IMR-90 (cell line): ENCODE measurements around the gene AK2. TPM values are rescaled to one million over a fixed set of nuclear protein-coding genes. Genes with fewer than 3 reads are reported as not detected.

ENCODE experiments used
- ATAC-seq: fragments of 200-7000 bp; cut with Tn5 transposase; 2 replicates; pipeline ENCODE4 v1.9.1; 2020; ENCODE audit warnings: low read depth, mild to moderate bottlenecking, moderate library complexity
- BruUV-seq: library from RNA; stranded (reverse); fragments of 400-500 nt; replicated peaks from 2 replicates; lab custom pipeline; 2021; lab: Mats Ljungman, UMichigan
- CTCF ChIA-PET: fragments of 300-600 bp; formaldehyde crosslinking; extraction: SDS; loops from one replicate; lab custom pipeline; 2021; ENCODE audit warnings: antibody characterized with exemption; lab: Yijun Ruan, JAX
- POLR2A ChIA-PET: fragments of 300-600 bp; sonication (Branson Sonifier 250); formaldehyde crosslinking; loops from one replicate; lab custom pipeline; 2022; ENCODE audit warnings: antibody characterized with exemption; ENCODE audit not compliant: unreplicated experiment; lab: Charles Lee
- DNase-seq: peaks from one replicate; pipeline ENCODE4 v3.0.0; 2013
- H2AFZ ChIP-seq: replicated peaks from 2 replicates; pipeline ENCODE3; 2013; ENCODE audit warnings: low read length, mild to moderate bottlenecking; ENCODE audit not compliant: poor library complexity
- H2AK5ac ChIP-seq: 2 replicates; pipeline ENCODE4 v1.6.1; 2013; ENCODE audit warnings: low read depth, low read length, inconsistent platforms
- H2AK9ac ChIP-seq: replicated peaks from 2 replicates; pipeline ENCODE3; 2013; ENCODE audit warnings: mild to moderate bottlenecking, low read depth, low read length, moderate library complexity; ENCODE audit not compliant: poor library complexity
- H2BK120ac ChIP-seq: 2 replicates; pipeline ENCODE4 v1.6.1; 2013; ENCODE audit warnings: low read depth, low read length, inconsistent platforms
- H2BK15ac ChIP-seq: 3 replicates; pipeline ENCODE4 v1.6.1; 2013; ENCODE audit warnings: low read depth, low read length, inconsistent platforms
- H2BK20ac ChIP-seq: 2 replicates; pipeline ENCODE4 v1.6.1; 2013; ENCODE audit warnings: low read depth, mild to moderate bottlenecking, inconsistent platforms, low read length, moderate library complexity
- H2BK5ac ChIP-seq: 2 replicates; pipeline ENCODE4 v1.6.1; 2013; ENCODE audit warnings: mild to moderate bottlenecking, low read depth, low read length, inconsistent platforms; ENCODE audit not compliant: poor library complexity, severe bottlenecking
- H3K14ac ChIP-seq: replicated peaks from 2 replicates; pipeline ENCODE4 v1.6.1; 2013; ENCODE audit warnings: low read depth, low read length, inconsistent platforms
- H3K18ac ChIP-seq: 2 replicates; pipeline ENCODE4 v1.6.1; 2013; ENCODE audit warnings: low read depth, low read length, control low read depth
- H3K23ac ChIP-seq: 2 replicates; pipeline ENCODE4 v1.6.1; 2013; ENCODE audit warnings: low read depth, low read length, inconsistent platforms
- H3K27ac ChIP-seq: 2 replicates; pipeline ENCODE4 v1.5.1; 2013; ENCODE audit warnings: mild to moderate bottlenecking, control low read depth, low read length; ENCODE audit not compliant: insufficient read depth
- H3K27me3 ChIP-seq: 2 replicates; pipeline ENCODE4 v1.6.1; 2013; ENCODE audit warnings: low read length; ENCODE audit not compliant: control insufficient read depth, insufficient read depth
- H3K36me3 ChIP-seq: 2 replicates; pipeline ENCODE4 v1.6.1; 2013; ENCODE audit warnings: low read length, mixed read lengths; ENCODE audit not compliant: control insufficient read depth, insufficient read depth
- H3K4ac ChIP-seq: 2 replicates; pipeline ENCODE4 v1.6.1; 2013; ENCODE audit warnings: low read depth, low read length, inconsistent platforms
- H3K4me1 ChIP-seq: 2 replicates; pipeline ENCODE4 v1.6.1; 2013; ENCODE audit warnings: low read length, mixed read lengths; ENCODE audit not compliant: control insufficient read depth, insufficient read depth
- H3K4me2 ChIP-seq: 2 replicates; pipeline ENCODE4 v1.6.1; 2013; ENCODE audit warnings: low read depth, mild to moderate bottlenecking, control low read depth, low read length, moderate library complexity
- H3K4me3 ChIP-seq: 2 replicates; pipeline ENCODE4 v1.5.1; 2013; ENCODE audit warnings: low read depth, mild to moderate bottlenecking, control low read depth, low read length, moderate library complexity; ENCODE audit not compliant: insufficient read depth
- H3K56ac ChIP-seq: 2 replicates; pipeline ENCODE4 v1.6.1; 2013; ENCODE audit warnings: low read length, inconsistent platforms; ENCODE audit not compliant: insufficient read depth; ENCODE audit errors: extremely low read depth
- H3K79me1 ChIP-seq, 2 experiments: 2 replicates each; pipeline ENCODE4 v1.6.1; 2013; ENCODE audit warnings: low read length in 2 of 2, inconsistent platforms in 1 of 2, low read depth in 1 of 2
- H3K9ac ChIP-seq: 2 replicates; pipeline ENCODE4 v1.6.1; 2013; ENCODE audit warnings: low read depth, low read length, control low read depth
- H3K9me1 ChIP-seq: 2 replicates; pipeline ENCODE4 v1.6.1; 2013; ENCODE audit warnings: low read length, inconsistent platforms; ENCODE audit not compliant: insufficient read depth
- H3K9me3 ChIP-seq: 2 replicates; pipeline ENCODE4 v1.6.1; 2013; ENCODE audit warnings: low read length; ENCODE audit not compliant: control insufficient read depth, insufficient read depth
- H4K20me1 ChIP-seq: 2 replicates; pipeline ENCODE4 v1.6.1; 2013; ENCODE audit warnings: low read length, inconsistent platforms; ENCODE audit not compliant: insufficient read depth
- H4K5ac ChIP-seq: 2 replicates; pipeline ENCODE4 v1.6.1; 2013; ENCODE audit warnings: mild to moderate bottlenecking, low read depth, low read length, control low read depth
- H4K8ac ChIP-seq, 2 experiments: 2 replicates each; pipeline ENCODE4 v1.6.1; 2013; ENCODE audit warnings: low read depth in 2 of 2, low read length in 2 of 2, control low read depth in 1 of 2, inconsistent platforms in 1 of 2
- H4K91ac ChIP-seq: 2 replicates; pipeline ENCODE4 v1.6.1; 2013; ENCODE audit warnings: low read depth, low read length, inconsistent platforms; ENCODE audit not compliant: insufficient read depth
- POLR2A ChIP-seq: IDR thresholded peaks from 2 replicates; pipeline ENCODE4 v1.6.1; 2012; ENCODE audit warnings: mild to moderate bottlenecking, low read depth, low read length
- RAD21 ChIP-seq: IDR thresholded peaks from 2 replicates; pipeline ENCODE4 v1.6.1; 2012; ENCODE audit warnings: low read length, improper control_type of control experiment
- SMC3 ChIP-seq: fragments of 150-350 bp; IDR thresholded peaks from 2 replicates; pipeline ENCODE4 v1.6.1; 2016; ENCODE audit warnings: low read depth, mild to moderate bottlenecking, antibody characterized with exemption, low read length, moderate library complexity
- WGBS, 2 experiments: methylation state at CpG; one replicate each; pipeline versions ENCODE4 v1.1.5 to v1.1.7; 2013; ENCODE audit warnings: missing lambda C conversion rate in 2 of 2; ENCODE audit not compliant: insufficient read length in 1 of 2; ENCODE audit errors: extremely low coverage in 2 of 2; 5-methylcytosine and 5-hydroxymethylcytosine counted together
- dilution Hi-C: fragments of 300-500 bp; cut with HindIII; formaldehyde crosslinking; loops from one replicate; pipeline ENCODE4 v1.14.3; 2018; ENCODE audit warnings: low sequenced_read_pairs; ENCODE audit not compliant: unreplicated experiment
- in situ Hi-C: fragments of 300-500 bp; cut with MboI; formaldehyde crosslinking; loops from 3 replicates; pipeline ENCODE4 v1.14.3; 2019; ENCODE audit warnings: low sequenced_read_pairs, inconsistent platforms, mixed read lengths
- intact Hi-C: fragments of 100-400 bp; cut with micrococcal nuclease; formaldehyde crosslinking; loops from 2 replicates; pipeline ENCODE4 v1.10.0; 2022
- polyA plus RNA-seq, 3 experiments: library from polyadenylated mRNA; depleted of rRNA; stranded (reverse); fragments of >200 nt; gene quantifications; 2 replicates each; pipeline ENCODE4 v1.2.3, GENCODE V29; 2012; ENCODE audit warnings: low replicate concordance in 1 of 3
- total RNA-seq: library from RNA; depleted of rRNA; stranded (reverse); fragments of >200 nt; gene quantifications from 2 replicates; pipeline ENCODE4 v1.2.3, GENCODE V29; 2012
- TF ChIP-seq, protein P1 (sequence below): conservative IDR thresholded peaks from 2 replicates; pipeline ENCODE4 v1.5.1; 2012; ENCODE audit warnings: mild to moderate bottlenecking, low read depth, low read length, improper control_type of control experiment

The AK2 gene
- total and polyA plus RNA-seq, 2 of the 4 experiments (the other 2 are of a cell fraction): 118 to 203 TPM

DNA sequence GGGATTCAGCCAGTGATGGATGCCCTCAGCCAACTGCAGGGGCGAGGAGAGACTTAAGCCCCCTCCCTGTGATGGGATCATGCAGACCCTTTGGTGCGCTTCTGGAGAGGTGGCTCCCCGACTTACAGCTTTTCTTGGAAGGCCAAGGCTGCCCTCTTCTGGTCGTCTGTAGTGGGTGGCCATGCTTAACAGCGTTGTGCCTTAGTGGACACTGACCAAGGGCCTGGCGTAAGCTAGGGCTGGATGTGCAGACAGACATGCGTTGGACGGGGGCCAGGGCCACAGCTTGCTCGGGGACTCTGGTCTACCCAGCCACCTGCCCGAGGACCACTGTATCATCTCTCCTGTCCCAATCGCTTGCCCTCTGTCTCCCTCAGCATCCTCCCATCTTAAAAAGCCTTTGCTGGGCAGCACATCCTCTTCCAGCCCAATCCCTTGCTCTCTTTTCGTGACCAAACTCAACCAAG lies 49.7 kb upstream of the AK2 start:
- ChIA-PET CTCF (interaction anchor here (0.6 to 2.2 kb wide), 10 partner anchors 8 to 568 kb away, joined by 3 to 5 read pairs (median 4); partner anchors contain the start of gene ZSCAN20), POLR2A (no interaction called here)
- Histone ChIP-seq H3K4me2 (no peak overlapping the region), H2BK15ac (no peak overlapping the region; the same call in 2 of the 3 replicates), H4K8ac (peak overlapping the region in 1 of 2 experiments; percentile 42; a peak in 1 of 4 replicates), H3K9ac (no peak overlapping the region), H3K14ac (no peak overlapping the region), H2AK9ac (peak overlapping the region; percentile 18), H3K4ac (no peak overlapping the region), H3K4me3 (no peak overlapping the region), H3K23ac (no peak overlapping the region), H3K18ac (no peak overlapping the region), H2AK5ac (peak overlapping the region; percentile 54; the same call in 1 of the 2 replicates), H3K4me1 (peaks cover 2% of the 10 kb centered on the region), H4K20me1 (0 out of 2 replicates have a peak, but pooled peaks cover 3% of the 10 kb centered on the region), H3K27ac (no peak overlapping the region), H2BK20ac (no peak overlapping the region), H2BK5ac (no peak overlapping the region), H3K36me3 (peaks cover 2% of the 10 kb centered on the region; the same call in 1 of the 2 replicates), H2BK120ac (no peak overlapping the region), H3K56ac (no peak overlapping the region), H3K9me3 (no peaks in the 10 kb centered on the region), H3K27me3 (no peaks in the 10 kb centered on the region), H3K79me1 (peaks cover 5 to 30% of the 10 kb centered on the region in 2 experiments; a peak in 3 of 4 replicates), H4K91ac (no peak overlapping the region), H2AFZ (peak overlapping the region; percentile 11), H4K5ac (no peak overlapping the region), H3K9me1 (no peaks in the 10 kb centered on the region)
- intact Hi-C loops: loop anchor here (1.0 to 10.0 kb wide), 5 partner anchors 153 to 639 kb away; partner anchors contain the start of gene HPCA
- dilution Hi-C loops: no loop called here
- no TSS peak for BruUV-seq
- 37% methylated on average over 9 of the region's 12 CpGs; no CpG with 5 or more reads in 1 of the 2 experiments for WGBS, 2 experiments
- DNase-seq (peak; percentile 78), ATAC-seq (peak; percentile 87)
- TF ChIP-seq SMC3 (peak; percentile 71), RAD21 (peak; percentile 82), POLR2A (no peak)
- TF ChIP-seq, protein P1, sequence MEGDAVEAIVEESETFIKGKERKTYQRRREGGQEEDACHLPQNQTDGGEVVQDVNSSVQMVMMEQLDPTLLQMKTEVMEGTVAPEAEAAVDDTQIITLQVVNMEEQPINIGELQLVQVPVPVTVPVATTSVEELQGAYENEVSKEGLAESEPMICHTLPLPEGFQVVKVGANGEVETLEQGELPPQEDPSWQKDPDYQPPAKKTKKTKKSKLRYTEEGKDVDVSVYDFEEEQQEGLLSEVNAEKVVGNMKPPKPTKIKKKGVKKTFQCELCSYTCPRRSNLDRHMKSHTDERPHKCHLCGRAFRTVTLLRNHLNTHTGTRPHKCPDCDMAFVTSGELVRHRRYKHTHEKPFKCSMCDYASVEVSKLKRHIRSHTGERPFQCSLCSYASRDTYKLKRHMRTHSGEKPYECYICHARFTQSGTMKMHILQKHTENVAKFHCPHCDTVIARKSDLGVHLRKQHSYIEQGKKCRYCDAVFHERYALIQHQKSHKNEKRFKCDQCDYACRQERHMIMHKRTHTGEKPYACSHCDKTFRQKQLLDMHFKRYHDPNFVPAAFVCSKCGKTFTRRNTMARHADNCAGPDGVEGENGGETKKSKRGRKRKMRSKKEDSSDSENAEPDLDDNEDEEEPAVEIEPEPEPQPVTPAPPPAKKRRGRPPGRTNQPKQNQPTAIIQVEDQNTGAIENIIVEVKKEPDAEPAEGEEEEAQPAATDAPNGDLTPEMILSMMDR: peak; percentile 87
- in situ Hi-C loops: loop anchor here (25.0 kb wide), 1 partner anchor 526 kb away; no protein-coding TSS in a partner anchor
